Activated CD4-positive, alpha-beta memory T cell treated with anti-CD3 and anti-CD28 coated beads, Interleukin-2, amount 10 ng/mL, durations not matched to agents 7 days and 5 days (primary cell): ENCODE measurements around the gene HIRIP3. TPM values are rescaled to one million over a fixed set of nuclear protein-coding genes. Genes with fewer than 3 reads are reported as not detected.

Experiments used
- CTCF ChIA-PET: fragments of 350-600 bp; sonication (Branson Sonifier 250); formaldehyde crosslinking; loops from one replicate; lab custom pipeline; 2021; ENCODE audit warnings: antibody characterized with exemption, inconsistent platforms; lab: Charles Lee
- POLR2A ChIA-PET: fragments of 350-600 bp; sonication (Branson Sonifier 250); formaldehyde crosslinking; loops from one replicate; lab custom pipeline; 2021; ENCODE audit warnings: antibody characterized with exemption; lab: Charles Lee
- DNase-seq: peaks from one replicate; pipeline ENCODE4 v3.0.0-alpha.2; 2020
- H3K27ac Mint-ChIP-seq: one replicate; pipeline ENCODE4 v1.8.0; 2021; ENCODE audit warnings: mild to moderate bottlenecking, mixed read lengths
- H3K27me3 Mint-ChIP-seq: one replicate; pipeline ENCODE4 v1.8.0; 2021; ENCODE audit warnings: mixed read lengths
- H3K36me3 Mint-ChIP-seq: one replicate; pipeline ENCODE4 v1.8.0; 2021; ENCODE audit warnings: low read depth, mixed read lengths
- H3K4me1 Mint-ChIP-seq: one replicate; pipeline ENCODE4 v1.8.0; 2021; ENCODE audit warnings: mixed read lengths
- H3K4me3 Mint-ChIP-seq: one replicate; pipeline ENCODE4 v1.8.0; 2021; ENCODE audit warnings: mild to moderate bottlenecking, mixed read lengths
- H3K9me3 Mint-ChIP-seq: one replicate; pipeline ENCODE4 v1.8.0; 2021; ENCODE audit warnings: mixed read lengths
- total RNA-seq, 2 experiments: library from RNA; stranded (reverse); gene quantifications; one replicate each; pipeline ENCODE4 v1.2.3, GENCODE V29; 2021

HIRIP3 gene
- total RNA-seq, 2 experiments from 2014 or later: 38.7 to 40.3 TPM

GRCh38 chr16:30011714-30012504 lies 16.5 kb upstream of the HIRIP3 start:
- ChIA-PET CTCF (interaction anchor here (0.7 kb wide), 1 partner anchor 33 kb away, joined by 4 read pairs; no protein-coding TSS in a partner anchor), POLR2A (no interaction called here)
- peaks cover 3% of the 10 kb centered on the region for H3K36me3 Mint-ChIP-seq
- peak overlapping the region; percentile 71 for H3K4me3 Mint-ChIP-seq
- DNase-seq: no peak
- peaks cover 35% of the 10 kb centered on the region for H3K27me3 Mint-ChIP-seq
- no peaks in the 10 kb centered on the region for H3K9me3 Mint-ChIP-seq
- H3K27ac Mint-ChIP-seq: no peak overlapping the region
- peaks cover 8% of the 10 kb centered on the region for H3K4me1 Mint-ChIP-seq

DNA sequence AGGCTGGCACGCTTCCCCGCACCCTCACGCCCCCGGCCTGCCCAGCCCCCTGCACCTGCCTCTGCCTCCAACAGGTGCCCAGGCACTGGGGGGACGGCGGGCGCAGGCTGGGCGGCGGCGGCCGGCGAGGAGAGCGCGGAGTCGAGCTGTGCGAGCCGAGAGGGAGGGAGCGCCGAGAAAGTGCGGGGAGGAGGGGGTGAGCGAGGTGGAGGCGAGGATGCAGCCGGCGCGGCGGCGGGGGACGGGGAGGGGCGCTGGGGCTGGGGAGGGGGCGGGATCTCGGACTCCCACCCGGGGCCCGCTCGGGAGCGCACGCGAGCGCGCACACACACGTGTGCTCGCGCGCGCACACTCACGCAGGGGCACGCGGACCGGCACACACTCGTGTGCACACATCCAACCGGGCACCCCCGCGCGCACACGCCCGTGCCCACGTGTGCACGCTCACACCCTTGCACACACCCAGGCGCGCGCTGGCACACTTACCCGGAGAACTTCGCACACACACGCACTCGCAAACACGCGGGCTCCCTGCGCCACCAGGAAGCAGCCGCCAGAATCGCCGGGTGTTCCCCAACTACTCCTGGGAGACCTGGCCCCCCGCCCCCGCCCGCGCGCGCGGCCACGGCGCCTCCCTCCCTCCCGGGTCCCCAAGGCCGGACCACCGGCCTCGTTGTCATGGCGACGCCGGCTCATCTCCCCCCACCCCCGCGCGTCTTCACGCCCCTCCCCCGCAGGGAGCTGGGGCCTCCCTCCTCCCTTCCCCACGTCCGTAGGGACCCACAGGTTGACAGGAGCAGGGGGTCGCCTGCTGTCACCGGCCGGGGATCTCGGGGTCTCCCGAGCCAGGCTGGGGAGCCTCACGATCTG lies 15.7 kb upstream of the HIRIP3 start, which contains the start of gene DOC2A:
TSS of gene DOC2A (minus strand) at position 184 of the 870 bp plus-strand sequence. CDS start 805 bp downstream, outside the sequence.
- ChIA-PET POLR2A (interaction anchor here (1.0 to 2.1 kb wide), 2 partner anchors 38 to 204 kb away, joined by 3 to 4 read pairs; partner anchors contain the start of gene TAOK2), CTCF (no interaction called here)
- H3K9me3 Mint-ChIP-seq: no peaks in the 10 kb centered on the region
- H3K4me3 Mint-ChIP-seq: peak within 1 kb of the TSS; percentile 71
- peaks cover 35% of the 10 kb centered on the region for H3K27me3 Mint-ChIP-seq
- H3K27ac Mint-ChIP-seq: no peak within 1 kb of the TSS
- DNase-seq: peak; percentile 31
- H3K4me1 Mint-ChIP-seq: peaks cover 8% of the 10 kb centered on the region
- H3K36me3 Mint-ChIP-seq: peaks cover 3% of the 10 kb centered on the region

- peaks cover 35% of the 10 kb centered on the region for H3K27me3 Mint-ChIP-seq
- no peak for DNase-seq
- H3K4me3 Mint-ChIP-seq: peak overlapping the region; percentile 47
- H3K9me3 Mint-ChIP-seq: no peaks in the 10 kb centered on the region
- H3K36me3 Mint-ChIP-seq: peaks cover 3% of the 10 kb centered on the region
- ChIA-PET CTCF (interaction anchor here (1.1 kb wide), 1 partner anchor 162 kb away, joined by 4 read pairs; no protein-coding TSS in a partner anchor), POLR2A (interaction anchor here (1.0 to 2.1 kb wide), 2 partner anchors 37 to 203 kb away, joined by 3 to 4 read pairs; partner anchors contain the start of gene TAOK2)
- peaks cover 8% of the 10 kb centered on the region for H3K4me1 Mint-ChIP-seq
- H3K27ac Mint-ChIP-seq: no peak overlapping the region
Measured at GRCh38 chr16:30009990-30010843, 14.8 kb upstream of the HIRIP3 start.

GRCh38 chr16:30009085-30009862 lies 13.9 kb upstream of the HIRIP3 start:
- H3K27ac Mint-ChIP-seq: no peak overlapping the region
- H3K9me3 Mint-ChIP-seq: no peaks in the 10 kb centered on the region
- H3K4me1 Mint-ChIP-seq: peaks cover 8% of the 10 kb centered on the region
- H3K36me3 Mint-ChIP-seq: peaks cover 3% of the 10 kb centered on the region
- no peak overlapping the region for H3K4me3 Mint-ChIP-seq
- ChIA-PET CTCF (interaction anchor here (1.1 to 1.4 kb wide), 2 partner anchors 23 to 161 kb away, joined by 4 to 5 read pairs; no protein-coding TSS in a partner anchor), POLR2A (interaction anchor here (1.0 to 2.1 kb wide), 3 partner anchors 13 to 36 kb away, joined by 3 to 6 read pairs (median 4); partner anchors contain the start of genes TAOK2 and TLCD3B)
- H3K27me3 Mint-ChIP-seq: peaks cover 35% of the 10 kb centered on the region
- no peak for DNase-seq

- Mint-ChIP-seq H3K4me3 (no peak overlapping the region), H3K27ac (no peak overlapping the region), H3K4me1 (peaks cover 8% of the 10 kb centered on the region), H3K36me3 (peaks cover 12% of the 10 kb centered on the region), H3K27me3 (peaks cover 30% of the 10 kb centered on the region), H3K9me3 (no peaks in the 10 kb centered on the region)
- no peak for DNase-seq
- POLR2A ChIA-PET: interaction anchor here (1.0 to 2.1 kb wide), 4 partner anchors 11 to 34 kb away, joined by 3 to 6 read pairs (median 3); partner anchors contain the start of genes HIRIP3, TAOK2 and TLCD3B
- CTCF ChIA-PET: no interaction called here
Measured at GRCh38 chr16:30007378-30007895, 12.0 kb upstream of the HIRIP3 start.

GRCh38 chr16:30006659-30007377 lies 11.4 kb upstream of the HIRIP3 start:
- H3K9me3 Mint-ChIP-seq: no peaks in the 10 kb centered on the region
- DNase-seq: no peak
- POLR2A ChIA-PET: interaction anchor here (1.0 to 2.1 kb wide), 3 partner anchors 10 to 33 kb away, joined by 3 to 6 read pairs (median 3); partner anchors contain the start of genes HIRIP3 and TAOK2
- peaks cover 3% of the 10 kb centered on the region for H3K4me1 Mint-ChIP-seq
- no peak overlapping the region for H3K27ac Mint-ChIP-seq
- peaks cover 15% of the 10 kb centered on the region for H3K36me3 Mint-ChIP-seq
- no peak overlapping the region for H3K4me3 Mint-ChIP-seq
- CTCF ChIA-PET: interaction anchor here (1.7 to 3.5 kb wide), 2 partner anchors 190 to 306 kb away, joined by 5 to 15 read pairs; partner anchors contain the start of gene PAGR1
- H3K27me3 Mint-ChIP-seq: peaks cover 25% of the 10 kb centered on the region

DNA sequence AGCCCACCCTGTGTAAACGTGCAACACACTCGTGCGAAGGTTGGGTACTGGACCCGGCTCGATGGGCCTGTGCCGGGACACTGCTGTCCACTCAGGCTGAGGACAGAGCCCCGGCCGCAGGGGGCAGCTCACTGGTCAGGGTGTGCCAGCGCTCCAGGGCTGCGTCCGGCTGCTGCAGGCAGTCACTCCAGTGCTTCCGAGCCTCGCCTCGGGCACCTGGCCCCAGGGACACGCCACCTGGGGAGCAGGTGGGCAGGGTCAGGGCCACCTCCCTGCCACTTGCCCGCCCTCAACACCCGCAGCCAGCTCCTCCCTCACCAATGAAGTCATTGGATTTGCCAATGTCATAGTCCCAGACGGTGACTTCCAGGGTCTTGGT lies 10.7 kb upstream of the HIRIP3 start:
- peaks cover 3% of the 10 kb centered on the region for H3K4me1 Mint-ChIP-seq
- CTCF ChIA-PET: interaction anchor here (1.0 to 3.5 kb wide), 7 partner anchors 9 to 305 kb away, joined by 3 to 15 read pairs (median 5); partner anchors contain the start of genes INO80E, KCTD13, PAGR1 and TAOK2
- no peak overlapping the region for H3K4me3 Mint-ChIP-seq
- POLR2A ChIA-PET: interaction anchor here (2.1 kb wide), 1 partner anchor 11 kb away, joined by 6 read pairs; the partner anchor contains the start of gene HIRIP3
- peaks cover 21% of the 10 kb centered on the region for H3K27me3 Mint-ChIP-seq
- no peaks in the 10 kb centered on the region for H3K9me3 Mint-ChIP-seq
- no peak for DNase-seq
- H3K36me3 Mint-ChIP-seq: peaks cover 17% of the 10 kb centered on the region
- H3K27ac Mint-ChIP-seq: no peak overlapping the region

DNA sequence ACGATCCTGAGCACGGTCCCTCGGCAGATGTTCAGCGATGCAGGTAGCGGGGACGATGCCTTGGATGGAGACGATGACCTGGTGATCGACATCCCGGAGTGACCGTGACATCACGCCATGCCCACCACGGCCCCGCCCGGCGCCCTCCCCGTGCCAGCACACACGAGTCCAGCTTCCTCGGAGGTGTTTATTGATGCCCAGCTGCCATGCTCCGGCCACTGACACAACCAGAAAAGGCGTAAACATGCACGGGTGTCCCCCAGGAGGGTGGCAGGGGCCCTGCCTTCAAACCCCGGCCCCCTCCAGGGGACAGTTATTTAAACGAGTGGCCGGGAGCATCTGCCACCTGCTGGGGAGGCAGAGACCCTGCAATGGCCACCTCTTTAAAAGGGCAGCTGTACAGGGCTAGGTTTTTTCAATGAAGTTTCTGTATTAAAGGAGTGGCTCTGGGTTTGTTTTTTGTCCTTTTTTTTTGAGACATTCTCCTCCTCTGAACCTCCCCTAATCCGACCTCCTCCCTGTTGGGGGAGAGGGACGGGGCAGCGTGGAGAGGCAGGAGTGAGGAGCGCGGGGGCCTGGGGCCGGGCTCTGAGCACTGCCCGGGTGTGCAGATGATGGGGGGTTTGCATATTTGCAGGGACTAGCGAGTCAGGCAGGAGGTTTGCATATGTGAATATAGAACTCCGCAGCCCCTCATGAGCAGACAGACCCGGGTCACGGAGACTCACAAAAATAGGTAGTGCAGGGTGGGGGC lies 10.1 kb upstream of the HIRIP3 start:
- ChIA-PET CTCF (interaction anchor here (1.0 to 3.5 kb wide), 8 partner anchors 9 to 305 kb away, joined by 3 to 15 read pairs (median 5); partner anchors contain the start of genes INO80E, KCTD13, PAGR1 and TAOK2), POLR2A (interaction anchor here (1.2 to 2.1 kb wide), 3 partner anchors 9 to 12 kb away, joined by 3 to 6 read pairs (median 3); partner anchors contain the start of gene HIRIP3)
- DNase-seq: peak; percentile 42
- Mint-ChIP-seq H3K4me3 (no peak overlapping the region), H3K27ac (no peak overlapping the region), H3K9me3 (no peaks in the 10 kb centered on the region), H3K4me1 (peaks cover 2% of the 10 kb centered on the region), H3K27me3 (peaks cover 20% of the 10 kb centered on the region), H3K36me3 (peaks cover 17% of the 10 kb centered on the region)

GRCh38 chr16:30004811-30005242 lies 9.4 kb upstream of the HIRIP3 start:
- Mint-ChIP-seq H3K9me3 (no peaks in the 10 kb centered on the region), H3K4me1 (peaks cover under 1% of the 10 kb centered on the region), H3K27me3 (peaks cover 14% of the 10 kb centered on the region), H3K27ac (no peak overlapping the region), H3K4me3 (no peak overlapping the region), H3K36me3 (peaks cover 18% of the 10 kb centered on the region)
- DNase-seq: no peak
- POLR2A ChIA-PET: interaction anchor here (1.1 to 1.3 kb wide), 3 partner anchors 8 to 11 kb away, joined by 3 read pairs; no protein-coding TSS in a partner anchor
- CTCF ChIA-PET: interaction anchor here (1.2 to 3.5 kb wide), 7 partner anchors 8 to 304 kb away, joined by 3 to 15 read pairs (median 5); partner anchors contain the start of genes INO80E, KCTD13 and PAGR1
